Lower lobe of right lung (tissue), 2 donors: ENCODE results near the gene DTD2. TPM values are rescaled to one million over a fixed set of nuclear protein-coding genes. Genes with fewer than 3 reads are reported as not detected.
"Not testable (repeated sequence)": the region's sequence is repeated elsewhere in the genome, so short reads cannot be mapped to it uniquely, and the experiment has no call there.

Experiments
- ATAC-seq, 2 donors: fragments of 200-7000 bp; cut with Tn5 transposase; one replicate each; pipeline ENCODE4 v1.9.1; 2020 to 2022; ENCODE audit warnings: mild to moderate bottlenecking in 2 of 2, moderate library complexity in 2 of 2
- DNase-seq: peaks from one replicate; pipeline ENCODE4 v3.0.0-alpha.2; 2020
- H3K27ac ChIP-seq: fragments of 200-600 bp; one replicate; pipeline ENCODE4 v1.8.0; 2022
- H3K27me3 ChIP-seq: fragments of 200-600 bp; one replicate; pipeline ENCODE4 v1.8.0; 2022; ENCODE audit warnings: low read depth
- H3K36me3 ChIP-seq: fragments of 200-600 bp; one replicate; pipeline ENCODE4 v1.8.0; 2022; ENCODE audit warnings: mild to moderate bottlenecking
- H3K4me1 ChIP-seq: fragments of 200-600 bp; one replicate; pipeline ENCODE4 v1.8.0; 2022
- H3K4me3 ChIP-seq: fragments of 200-600 bp; one replicate; pipeline ENCODE4 v1.8.0; 2022; ENCODE audit warnings: mild to moderate bottlenecking
- H3K9me3 ChIP-seq: fragments of 200-600 bp; one replicate; pipeline ENCODE4 v1.8.0; 2022
- intact Hi-C: fragments of 100-400 bp; cut with DNase I; formaldehyde crosslinking; loops from one replicate; pipeline ENCODE4 v1.11.0; 2022
- total RNA-seq: library from RNA; stranded (reverse); fragmentation: NEBNext Ultra II Directional; extraction: Animal tissue kit (Norgen Biotek cat#: 25700); gene quantifications from one replicate; pipeline ENCODE4 v1.2.1, GENCODE V29; 2021
- TF ChIP-seq, protein P1 (sequence below): fragments of 200-600 bp; IDR thresholded peaks from one replicate; pipeline ENCODE4 v1.8.0; 2022; ENCODE audit warnings: antibody characterized with exemption, mild to moderate bottlenecking
- donor health status: DM: no; HTN: yes; CAD: no; lungs with severe emphysema.

DTD2 gene
- total RNA-seq, 1 donor from 2014 or later: 13.4 TPM

DNA sequence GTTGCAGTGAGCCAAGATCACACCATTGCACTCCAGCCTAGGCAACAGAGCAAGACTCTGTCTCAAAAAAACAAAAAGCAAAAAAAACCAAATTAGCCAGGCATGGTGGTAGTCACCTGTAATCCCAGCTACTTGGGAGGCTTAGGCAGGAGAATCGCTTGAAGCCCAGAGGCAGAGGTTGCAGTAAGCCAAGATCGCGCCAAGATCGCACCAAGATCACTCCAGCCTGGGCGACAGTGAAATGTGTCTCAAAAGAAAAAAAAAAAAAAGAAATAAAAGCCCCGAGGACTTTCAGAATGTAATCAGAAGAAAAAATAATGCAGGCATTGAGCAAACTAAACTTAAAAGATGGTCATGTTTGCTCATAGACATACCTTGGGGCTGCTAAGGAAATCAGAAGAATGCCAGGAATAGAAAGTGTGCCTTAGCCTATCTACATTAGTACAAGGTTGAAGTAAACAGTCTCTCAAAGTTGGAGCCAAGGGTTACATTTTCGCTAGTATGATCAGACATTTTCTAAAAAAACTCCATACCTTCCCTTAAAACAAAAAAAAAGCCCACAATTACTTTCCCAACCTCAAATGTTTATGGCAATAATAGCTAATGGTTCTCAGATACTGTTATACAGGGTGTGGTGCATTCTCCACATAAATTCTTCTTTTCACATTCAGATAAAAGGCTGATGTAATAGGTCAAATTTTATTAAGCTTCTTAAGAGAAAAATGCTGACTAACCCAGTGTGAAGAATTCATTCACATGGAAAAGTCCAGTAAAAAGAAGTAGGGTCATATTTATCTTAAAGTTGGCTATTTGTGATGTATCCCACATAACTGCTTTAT, 15.8 kb downstream of the DTD2 start:
- DNase-seq (no peak), ATAC-seq (peak in 1 of 2 donors; percentile 82)
- Histone ChIP-seq H3K27ac (peak overlapping the region; percentile 63), H3K4me3 (no peak overlapping the region), H3K4me1 (no peaks in the 10 kb centered on the region), H3K36me3 (no peaks in the 10 kb centered on the region), H3K9me3 (no peaks in the 10 kb centered on the region), H3K27me3 (no peaks in the 10 kb centered on the region)
- TF ChIP-seq, protein P1, sequence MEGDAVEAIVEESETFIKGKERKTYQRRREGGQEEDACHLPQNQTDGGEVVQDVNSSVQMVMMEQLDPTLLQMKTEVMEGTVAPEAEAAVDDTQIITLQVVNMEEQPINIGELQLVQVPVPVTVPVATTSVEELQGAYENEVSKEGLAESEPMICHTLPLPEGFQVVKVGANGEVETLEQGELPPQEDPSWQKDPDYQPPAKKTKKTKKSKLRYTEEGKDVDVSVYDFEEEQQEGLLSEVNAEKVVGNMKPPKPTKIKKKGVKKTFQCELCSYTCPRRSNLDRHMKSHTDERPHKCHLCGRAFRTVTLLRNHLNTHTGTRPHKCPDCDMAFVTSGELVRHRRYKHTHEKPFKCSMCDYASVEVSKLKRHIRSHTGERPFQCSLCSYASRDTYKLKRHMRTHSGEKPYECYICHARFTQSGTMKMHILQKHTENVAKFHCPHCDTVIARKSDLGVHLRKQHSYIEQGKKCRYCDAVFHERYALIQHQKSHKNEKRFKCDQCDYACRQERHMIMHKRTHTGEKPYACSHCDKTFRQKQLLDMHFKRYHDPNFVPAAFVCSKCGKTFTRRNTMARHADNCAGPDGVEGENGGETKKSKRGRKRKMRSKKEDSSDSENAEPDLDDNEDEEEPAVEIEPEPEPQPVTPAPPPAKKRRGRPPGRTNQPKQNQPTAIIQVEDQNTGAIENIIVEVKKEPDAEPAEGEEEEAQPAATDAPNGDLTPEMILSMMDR: no peak
- intact Hi-C loops: no loop called here

DNA sequence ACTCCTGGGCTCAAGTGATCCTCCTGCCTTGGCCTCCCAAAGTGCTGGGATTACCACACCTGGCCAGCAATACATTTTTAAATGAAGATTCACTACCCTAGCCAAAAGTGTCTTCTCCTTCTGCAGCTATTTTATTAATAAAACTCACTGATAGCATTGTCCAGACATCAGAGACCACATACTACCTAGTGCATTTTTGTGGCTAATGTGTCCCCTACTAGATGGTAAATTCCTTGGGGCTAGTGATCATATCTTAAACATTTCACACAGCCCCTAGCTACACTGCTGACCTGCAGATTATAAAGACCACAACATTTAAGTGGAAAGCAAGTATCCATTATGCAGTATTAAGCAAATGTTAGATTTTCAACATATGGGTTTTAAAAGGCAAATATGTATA, 17.0 kb downstream of the DTD2 start:
- H3K36me3 ChIP-seq: no peaks in the 10 kb centered on the region
- no peaks in the 10 kb centered on the region for H3K9me3 ChIP-seq
- no peaks in the 10 kb centered on the region for H3K27me3 ChIP-seq
- DNase-seq: no peak
- TF ChIP-seq, protein P1: no peak
- no peak for ATAC-seq
- intact Hi-C loops: no loop called here
- H3K4me3 ChIP-seq: no peak overlapping the region
- H3K27ac ChIP-seq: no peak overlapping the region
- no peaks in the 10 kb centered on the region for H3K4me1 ChIP-seq

DNA sequence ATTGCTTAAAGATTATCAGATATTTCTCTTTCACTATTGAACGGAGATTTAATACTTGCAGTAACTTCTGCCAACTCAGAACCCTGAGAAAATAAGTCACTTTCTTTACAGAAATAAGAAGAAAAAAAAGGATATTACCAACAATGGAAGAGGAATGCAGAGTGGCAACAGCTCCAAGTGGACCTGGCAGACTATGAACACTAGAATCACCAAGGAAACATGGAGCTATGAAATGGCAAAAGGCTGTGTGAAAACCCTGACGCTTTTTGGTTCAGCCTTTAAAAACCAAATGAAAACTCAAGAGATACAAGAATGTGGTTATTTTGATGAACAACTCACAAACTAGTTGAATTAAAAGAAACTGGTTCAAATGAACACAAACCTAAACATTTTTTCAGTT, 17.7 kb downstream of the DTD2 start:
- no peaks in the 10 kb centered on the region for H3K27me3 ChIP-seq
- ATAC-seq: no peak
- no peak overlapping the region for H3K4me3 ChIP-seq

DNA sequence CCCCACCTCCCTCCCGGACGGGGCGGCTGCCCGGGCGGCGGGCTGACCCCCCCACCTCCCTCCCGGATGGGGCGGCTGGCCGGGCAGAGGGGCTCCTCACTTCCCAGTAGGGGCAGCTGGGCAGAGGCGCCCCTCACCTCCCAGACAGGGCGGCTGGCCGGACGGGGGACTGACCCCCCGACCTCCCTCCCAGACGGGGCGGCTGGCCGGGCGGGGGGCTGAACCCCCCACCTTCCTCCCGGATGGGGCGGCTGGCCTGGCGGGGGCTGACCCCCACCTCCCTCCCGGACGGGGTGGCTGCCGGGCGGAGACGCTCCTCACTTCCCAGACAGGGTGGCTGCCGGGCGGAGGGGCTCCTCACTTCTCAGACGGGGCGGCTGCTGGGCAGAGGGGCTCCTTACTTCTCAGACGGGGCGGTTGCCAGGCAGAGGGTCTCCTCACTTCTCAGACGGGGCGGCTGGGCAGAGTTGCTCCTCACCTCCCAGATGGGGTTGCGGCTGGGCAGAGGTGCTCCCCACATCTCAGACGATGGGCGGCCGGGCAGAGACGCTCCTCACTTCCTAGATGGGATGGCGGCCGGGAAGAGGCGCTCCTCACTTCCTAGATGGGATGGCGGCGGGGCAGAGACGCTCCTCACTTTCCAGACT, 20.1 kb downstream of the DTD2 start:
- DNase-seq, intact Hi-C loops, H3K27me3 ChIP-seq, H3K4me3 ChIP-seq, H3K9me3 ChIP-seq, H3K27ac ChIP-seq, ATAC-seq, H3K4me1 ChIP-seq, H3K36me3 ChIP-seq: not testable (repeated sequence)

More for the DNA sequence above, 17.7 kb downstream of the DTD2 start:
- H3K36me3 ChIP-seq: no peaks in the 10 kb centered on the region
- H3K27ac ChIP-seq: no peak overlapping the region
- no peak for DNase-seq
- no peaks in the 10 kb centered on the region for H3K9me3 ChIP-seq
- no peaks in the 10 kb centered on the region for H3K4me1 ChIP-seq
- TF ChIP-seq, protein P1: no peak
- intact Hi-C loops: no loop called here

DNA sequence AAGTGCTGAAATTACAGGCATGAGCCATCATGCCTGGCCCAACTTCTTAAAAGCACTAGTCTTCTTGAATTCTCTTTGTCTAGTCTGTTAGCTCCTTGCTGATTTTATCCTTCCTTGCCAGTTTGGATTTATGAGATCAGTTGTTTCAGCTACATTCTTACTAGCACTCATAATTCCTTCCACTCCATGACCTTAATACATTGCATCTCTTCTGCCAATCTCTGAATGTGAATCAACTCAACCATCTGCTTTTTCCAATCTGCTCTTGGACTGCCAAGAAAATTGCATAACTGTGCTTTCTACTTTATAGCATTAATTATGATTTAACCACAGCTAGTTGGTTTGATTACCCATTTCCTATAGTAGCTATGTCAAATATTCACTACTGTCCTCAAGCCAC, 22.0 kb downstream of the DTD2 start:
- peak in 1 of 2 donors; percentile 21 for ATAC-seq
- no peaks in the 10 kb centered on the region for H3K9me3 ChIP-seq
- no peaks in the 10 kb centered on the region for H3K4me1 ChIP-seq
- intact Hi-C loops: no loop called here
- no peak overlapping the region for H3K4me3 ChIP-seq
- no peak for DNase-seq
- H3K27ac ChIP-seq: no peak overlapping the region
- no peaks in the 10 kb centered on the region for H3K27me3 ChIP-seq
- TF ChIP-seq, protein P1: no peak
- no peaks in the 10 kb centered on the region for H3K36me3 ChIP-seq

DNA sequence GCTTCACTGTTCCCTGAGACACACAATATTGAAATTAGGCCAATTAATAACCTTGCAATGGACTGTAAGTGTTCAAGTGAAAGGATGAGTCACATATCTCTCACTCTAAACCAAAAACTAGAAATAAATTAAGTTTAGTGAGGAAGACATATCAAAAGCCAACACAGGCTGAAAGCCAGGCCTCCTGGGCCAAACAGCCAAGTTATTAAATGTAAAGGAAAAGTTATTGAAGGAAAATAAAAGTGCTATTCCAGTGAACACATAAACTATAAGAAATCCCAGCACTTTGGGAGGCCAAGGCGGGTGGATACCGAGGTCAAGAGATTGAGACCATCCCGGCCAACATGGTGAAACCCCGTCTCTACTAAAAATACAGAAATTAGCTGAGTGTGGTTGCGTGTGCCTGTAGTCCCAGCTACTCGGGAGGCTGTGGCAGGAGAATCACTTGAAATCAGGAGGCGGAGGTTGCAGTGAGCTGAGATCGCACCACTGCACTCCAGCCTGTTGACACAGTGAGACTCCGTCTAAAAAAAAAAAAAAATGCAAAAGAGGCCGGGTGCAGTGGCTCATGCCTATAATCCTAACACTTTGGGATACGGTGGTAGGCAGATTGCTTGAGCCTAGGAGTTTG, 26.6 kb downstream of the DTD2 start:
- H3K9me3 ChIP-seq: no peaks in the 10 kb centered on the region
- ATAC-seq (no peak), DNase-seq (no peak)
- no peak overlapping the region for H3K27ac ChIP-seq
- no peaks in the 10 kb centered on the region for H3K27me3 ChIP-seq
- no peak overlapping the region for H3K4me3 ChIP-seq
- H3K4me1 ChIP-seq: no peaks in the 10 kb centered on the region
- intact Hi-C loops: no loop called here
- TF ChIP-seq, protein P1: no peak
- H3K36me3 ChIP-seq: no peaks in the 10 kb centered on the region
